ENCODE measurements around the gene NELFB.
A peak's percentile ranks its signal among the peaks of the same experiment; 100 is the strongest.

NELFB gene

DNA sequence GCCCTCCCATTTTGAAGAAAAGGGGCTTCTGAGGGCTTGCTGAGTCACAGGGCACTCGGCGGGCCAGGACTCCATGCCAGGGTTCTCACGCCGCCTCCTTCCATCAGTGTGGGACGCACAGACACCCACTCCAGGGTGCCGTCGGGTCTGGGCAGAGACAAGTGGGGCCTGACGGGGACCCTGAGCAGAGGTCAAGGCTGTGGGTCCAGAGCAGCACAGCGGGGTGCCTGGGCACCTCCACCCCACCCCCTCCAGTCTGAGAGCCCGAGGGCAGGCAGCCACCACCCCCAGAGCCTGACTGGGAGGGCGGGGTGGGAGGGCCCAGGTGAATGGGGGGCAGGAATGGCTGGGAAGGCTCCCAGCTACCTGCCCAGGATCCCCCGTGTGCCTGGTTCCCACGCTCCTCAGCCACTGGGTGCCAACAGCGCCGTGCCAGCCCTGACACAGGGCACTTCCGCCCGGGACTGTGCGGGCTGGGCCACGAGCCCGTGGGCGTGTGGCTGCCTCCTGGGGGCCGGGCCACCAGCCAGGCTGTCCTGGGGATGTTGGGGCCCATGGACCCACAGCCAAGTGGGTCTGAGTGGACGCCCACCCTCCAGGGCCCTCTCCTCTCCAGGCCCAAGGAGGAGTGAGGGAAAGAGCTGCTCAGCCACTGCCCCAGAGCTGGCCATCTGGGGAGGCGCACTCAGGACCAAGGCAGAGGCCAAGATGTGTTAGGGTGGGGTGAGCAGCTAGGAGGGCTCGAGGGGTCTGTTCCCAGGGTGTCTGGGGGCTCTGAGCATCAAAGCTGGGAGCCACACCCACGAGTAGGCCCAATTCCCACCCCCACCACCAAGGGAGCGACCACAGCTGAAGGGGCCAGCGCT lies 57.1 kb downstream of the NELFB start:
- no peak for DNase-seq

DNA sequence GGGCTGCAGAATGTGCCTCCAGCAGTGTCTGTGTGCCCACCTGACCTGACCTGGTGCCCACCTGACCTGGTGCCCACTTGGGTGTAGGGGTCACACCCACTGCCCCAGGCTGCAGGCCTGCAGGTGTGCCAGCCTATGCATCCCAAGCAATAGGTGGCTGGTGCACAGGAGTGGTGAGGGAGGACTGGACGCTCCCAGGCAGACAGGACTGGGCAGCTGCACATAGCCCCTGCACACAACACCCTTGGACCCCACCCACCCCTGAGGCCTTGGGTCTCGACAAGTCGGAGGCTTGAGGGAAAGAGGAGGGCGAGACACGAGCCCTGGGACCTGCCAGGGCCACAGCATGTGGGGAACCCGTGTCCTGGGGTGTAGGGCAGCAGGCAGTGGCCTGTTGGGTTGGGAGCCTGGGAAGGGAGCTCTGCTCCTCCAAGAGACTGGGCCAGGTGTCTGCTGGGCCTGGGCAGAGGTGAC lies 57.8 kb downstream of the NELFB start:
- no peak for TF ChIP-seq POLR2A (IDR thresholded peaks at IDR 0.05; ENCODE audit: low read length)
- TF ChIP-seq GATA1 (IDR thresholded peaks at IDR 0.05; ENCODE audit: low read depth, low read length) = no peak
- DNase-seq = no peak

More for the DNA sequence above, 57.1 kb downstream of the NELFB start:
- no peak for TF ChIP-seq GATA1 (IDR thresholded peaks at IDR 0.05; ENCODE audit: low read depth, low read length)

DNA sequence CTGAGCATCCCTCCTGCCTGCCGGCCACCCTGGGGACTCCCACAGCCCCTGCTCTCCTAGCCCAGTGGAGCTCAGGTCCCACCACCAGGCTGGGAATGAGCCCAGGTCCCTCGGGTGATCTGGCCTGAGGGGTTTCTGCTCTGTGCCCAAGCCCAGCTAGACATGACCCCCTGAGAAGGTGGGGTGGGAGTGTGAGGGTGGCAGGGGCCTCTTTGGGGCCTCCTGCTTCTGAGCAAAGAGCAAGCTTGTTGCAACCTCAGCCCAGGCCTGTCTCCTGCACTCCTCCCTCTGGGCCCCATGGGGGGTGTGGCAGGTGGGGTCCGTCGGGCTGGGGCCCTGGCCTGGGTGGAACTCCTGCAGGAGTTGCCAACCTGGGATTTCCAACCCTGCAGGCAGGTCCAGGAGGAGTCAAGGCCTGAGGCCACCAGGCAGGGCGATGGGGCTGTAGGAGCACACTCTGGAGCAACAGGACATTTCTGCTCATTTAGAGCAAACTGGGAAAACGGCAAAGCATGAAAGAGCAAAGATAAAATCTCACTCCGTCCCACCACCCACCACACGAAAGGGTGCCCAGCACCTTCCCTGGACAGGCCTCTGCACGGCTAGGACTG lies 58.3 kb downstream of the NELFB start:
- TF ChIP-seq GATA1 (IDR thresholded peaks at IDR 0.05; ENCODE audit: low read depth, low read length) = no peak

DNA sequence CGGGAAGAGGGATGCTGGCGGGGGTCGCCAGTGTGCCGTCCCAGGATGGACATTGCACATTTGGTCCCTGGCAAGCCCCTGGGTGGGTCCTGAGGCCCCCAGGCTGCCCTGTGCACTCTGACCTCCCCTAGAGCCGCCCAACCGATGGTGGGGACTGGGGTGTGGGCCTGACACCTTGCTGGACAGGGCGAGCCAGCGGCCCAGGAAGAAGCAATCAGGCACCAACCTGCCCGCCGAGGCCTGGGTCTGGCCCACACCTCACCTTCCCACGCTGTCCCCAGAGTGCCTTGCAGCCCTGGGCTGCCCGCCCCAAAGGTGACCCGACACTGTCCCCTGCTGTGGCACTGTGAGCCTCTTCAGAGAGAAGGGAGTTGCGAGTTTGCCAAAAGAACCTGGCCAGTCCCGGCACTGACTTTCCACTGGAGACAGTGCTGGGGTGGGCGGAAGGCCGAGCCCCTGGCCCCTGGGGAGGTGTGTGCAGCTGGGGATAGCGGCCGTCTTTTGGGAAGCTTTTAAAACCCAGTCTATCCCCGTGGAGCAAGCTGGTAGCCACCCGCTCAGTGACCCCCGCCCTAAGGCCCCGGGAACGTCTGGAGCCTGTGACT lies 58.9 kb downstream of the NELFB start:
- TF ChIP-seq POLR2A (IDR thresholded peaks at IDR 0.05; ENCODE audit: low read length) (no peak), GATA1 (IDR thresholded peaks at IDR 0.05; ENCODE audit: low read depth, low read length) (no peak)
- DNase-seq = no peak

More for the DNA sequence above, 58.3 kb downstream of the NELFB start:
- peak in 1 of 2 experiments; percentile 46 for DNase-seq

DNA sequence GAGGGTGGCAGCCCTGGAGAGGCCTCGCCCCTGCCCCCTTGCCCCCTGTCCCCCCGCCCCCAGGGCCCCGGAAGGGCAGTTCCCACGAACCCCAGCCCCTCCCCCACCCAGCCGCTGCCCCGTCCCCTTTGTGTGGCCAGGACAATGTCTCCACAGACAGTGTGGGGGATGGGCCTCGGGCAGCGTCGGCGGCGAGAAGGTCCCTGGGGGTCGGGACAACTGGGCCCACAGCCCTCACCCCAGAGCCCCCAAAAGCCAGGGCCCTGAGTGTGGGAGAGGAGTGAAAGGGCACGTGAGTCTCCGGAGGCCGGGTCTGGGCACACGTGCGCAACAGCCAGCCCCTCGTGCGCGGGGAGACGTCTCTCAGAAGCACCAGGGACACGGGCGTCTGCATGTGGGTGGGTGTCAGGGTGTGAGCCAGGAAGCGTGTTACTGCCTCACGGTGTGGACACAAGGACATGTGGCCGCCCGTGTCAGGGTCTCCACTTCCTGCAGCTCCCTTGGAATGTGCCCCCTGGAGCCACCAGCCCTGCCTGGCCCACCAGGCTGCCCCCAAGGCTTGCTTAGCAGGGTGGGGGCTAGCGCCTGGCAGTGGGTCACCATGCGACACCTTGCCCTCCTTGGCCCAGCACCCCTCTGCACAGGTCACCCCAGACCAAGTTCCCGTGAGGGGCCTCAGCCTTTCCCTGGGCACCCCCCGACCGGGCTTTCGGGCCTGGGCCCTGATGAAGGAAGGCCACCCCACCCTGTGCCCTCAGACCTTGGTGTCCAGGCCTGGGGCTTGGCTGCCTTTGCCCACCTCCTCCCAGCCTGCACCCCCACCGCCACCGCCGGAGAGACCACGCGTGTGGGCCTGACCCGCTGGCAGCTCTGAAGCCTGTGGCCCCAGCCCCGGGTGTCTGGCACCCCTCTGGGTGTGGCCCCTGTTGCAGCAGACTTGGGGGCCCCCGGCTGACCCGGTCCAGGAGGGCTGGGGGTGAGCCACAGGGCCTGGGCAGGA lies 59.7 kb downstream of the NELFB start:
- DNase-seq = no peak
- no peak for TF ChIP-seq GATA1 (IDR thresholded peaks at IDR 0.05; ENCODE audit: low read depth, low read length)
- no peak for TF ChIP-seq POLR2A (IDR thresholded peaks at IDR 0.05; ENCODE audit: low read length)

DNA sequence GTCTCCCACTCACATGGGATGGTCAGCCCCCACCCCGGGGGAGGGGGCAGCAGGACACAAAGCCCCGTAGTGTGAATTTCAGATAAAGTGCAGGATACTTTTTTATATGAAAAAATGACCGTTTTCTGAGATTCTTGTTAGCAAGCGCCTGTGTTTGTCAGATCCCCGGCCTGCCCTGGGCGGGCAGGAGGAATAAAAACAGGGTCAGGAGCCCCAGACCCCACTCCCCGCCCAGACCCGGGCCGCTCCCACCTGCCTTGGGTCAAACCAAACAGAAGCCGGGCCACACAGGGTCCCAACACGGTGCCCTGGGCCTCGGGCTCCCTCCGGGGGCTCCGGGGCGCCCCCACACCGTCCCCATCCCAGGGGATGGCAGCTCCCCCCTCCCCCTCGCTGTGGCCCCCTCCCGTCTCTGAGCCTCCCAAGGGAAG lies 60.5 kb downstream of the NELFB start:
- DNase-seq = no peak
- TF ChIP-seq GATA1 (IDR thresholded peaks at IDR 0.05; ENCODE audit: low read depth, low read length) = no peak
- TF ChIP-seq POLR2A (IDR thresholded peaks at IDR 0.05; ENCODE audit: low read length) = no peak

DNA sequence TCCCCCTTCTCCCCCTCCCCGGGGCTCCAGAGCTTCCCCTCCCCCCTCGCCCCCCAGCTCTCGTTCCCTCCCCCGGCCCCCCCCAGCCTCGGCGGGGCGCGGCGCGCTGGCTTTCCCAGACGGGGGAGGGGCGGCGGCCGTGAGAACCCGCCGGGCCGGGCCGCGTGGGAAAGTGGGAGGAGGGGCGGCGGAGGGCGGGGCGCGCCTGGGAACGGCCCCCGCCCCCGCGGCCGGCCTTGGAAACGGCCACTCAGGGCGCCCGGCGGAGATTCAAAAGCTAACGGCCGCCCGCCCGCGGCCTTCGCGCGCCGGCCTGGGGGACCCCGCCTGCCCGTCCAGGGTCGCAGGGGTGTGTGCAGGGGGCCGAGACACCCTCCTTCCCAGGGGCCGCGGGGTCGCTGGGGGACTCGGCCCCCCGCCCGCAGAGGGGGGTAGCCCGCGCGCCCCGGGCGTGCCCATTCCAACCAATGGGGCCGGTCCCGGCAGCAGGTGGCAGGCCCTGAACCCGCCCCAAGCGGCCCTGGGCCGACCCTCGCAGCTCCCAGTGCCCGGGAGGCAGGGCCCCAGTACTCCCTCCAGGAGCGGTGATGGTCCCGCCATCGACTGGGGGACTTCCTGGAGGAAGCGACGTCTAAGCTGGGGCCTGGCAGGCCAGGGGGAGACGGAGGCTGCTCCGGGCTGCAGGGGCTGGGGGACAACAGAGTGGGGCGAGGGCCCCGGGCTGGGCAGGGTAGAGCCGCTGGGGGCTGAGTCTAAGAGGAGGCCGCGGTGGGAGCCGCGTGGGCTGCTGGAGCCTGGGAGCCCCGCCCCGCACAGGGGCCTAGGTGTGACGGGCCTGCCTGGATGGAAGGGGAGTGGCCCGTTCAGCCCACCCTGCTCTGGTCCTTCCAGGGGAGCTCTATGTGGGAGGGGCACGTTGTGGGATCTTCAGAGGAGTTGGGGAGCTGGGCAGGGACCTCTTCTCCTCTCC lies 61.2 kb downstream of the NELFB start:
- DNase-seq = peak; percentile 76 to 78
- TF ChIP-seq POLR2A (IDR thresholded peaks at IDR 0.05; ENCODE audit: low read length) (no peak), GATA1 (IDR thresholded peaks at IDR 0.05; ENCODE audit: low read depth, low read length) (no peak)

DNA sequence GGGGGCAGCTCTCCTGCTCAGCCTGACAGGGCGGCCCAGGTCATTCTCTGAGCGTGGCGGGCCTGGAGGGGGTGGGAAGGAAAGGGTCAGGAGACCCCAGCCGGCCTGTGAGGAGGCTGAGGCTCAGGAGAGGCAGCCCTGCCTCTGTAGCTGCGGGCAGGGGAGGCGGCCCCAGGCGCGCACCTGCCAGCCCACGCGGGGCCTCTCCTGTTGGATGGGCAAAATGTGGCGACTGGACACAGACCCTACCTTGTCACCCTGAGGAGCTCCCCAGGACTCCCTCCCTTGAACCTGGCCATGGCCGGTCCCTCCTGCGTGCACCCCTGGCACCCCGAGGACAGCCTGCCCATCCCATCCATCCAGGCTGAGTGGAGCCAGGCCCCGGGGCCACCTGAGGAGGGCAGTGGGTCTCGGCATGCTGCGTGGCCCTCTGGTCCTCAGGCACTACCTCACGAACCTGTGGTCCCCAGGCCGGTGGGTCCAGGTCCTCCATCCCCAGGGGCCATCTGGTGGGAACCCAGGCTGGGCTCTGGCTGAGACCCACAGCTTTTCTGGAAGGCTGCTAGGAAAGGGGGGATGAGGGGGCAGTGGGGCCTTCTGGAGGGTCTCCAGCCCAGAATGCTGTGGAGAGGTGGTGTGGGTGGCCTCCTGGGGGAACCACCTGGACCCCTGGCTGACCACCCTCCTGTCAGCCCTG lies 62.0 kb downstream of the NELFB start:
- DNase-seq = no peak
- TF ChIP-seq GATA1 (IDR thresholded peaks at IDR 0.05; ENCODE audit: low read depth, low read length) (no peak), POLR2A (IDR thresholded peaks at IDR 0.05; ENCODE audit: low read length) (no peak)

DNA sequence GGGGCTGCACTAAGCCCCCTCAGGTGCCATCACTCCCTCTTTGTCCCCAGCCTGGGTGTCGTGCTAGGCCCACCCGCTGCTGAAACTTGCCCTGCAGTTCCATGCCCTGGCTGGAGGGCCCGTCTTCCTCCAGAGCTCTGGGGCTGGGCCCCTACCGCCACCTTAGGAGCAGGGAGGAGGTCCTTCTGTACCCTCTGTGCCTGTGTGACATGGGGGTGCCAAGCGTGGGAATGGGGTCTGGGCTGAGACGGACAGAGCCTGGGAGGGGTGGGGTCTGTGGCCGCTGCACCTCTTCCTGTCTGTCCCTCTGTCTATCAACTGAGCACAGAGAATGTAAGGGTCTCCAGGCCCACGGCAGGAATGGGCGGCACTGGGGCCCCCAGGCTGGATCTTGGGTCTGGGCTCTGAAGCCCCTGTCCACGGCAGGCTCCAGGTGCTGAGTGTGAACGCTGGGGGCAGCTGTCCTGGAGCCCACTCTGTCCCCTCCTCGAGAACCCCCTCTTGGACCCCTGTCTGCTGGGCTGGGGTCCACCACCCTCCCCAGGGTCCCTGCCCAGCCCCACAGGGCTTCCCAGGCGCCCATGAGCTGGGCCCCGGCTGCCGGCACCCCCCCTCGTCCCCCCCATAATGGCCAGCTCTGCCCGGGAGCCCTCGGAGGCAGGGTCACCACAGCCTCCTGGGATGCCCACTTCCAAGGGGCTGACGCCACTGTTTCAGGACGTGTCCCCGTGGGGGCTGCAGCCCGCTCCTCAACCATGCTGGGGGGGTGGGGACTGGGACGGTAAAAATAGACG lies 62.8 kb downstream of the NELFB start:
- TF ChIP-seq POLR2A (IDR thresholded peaks at IDR 0.05; ENCODE audit: low read length) = no peak
- no peak for TF ChIP-seq GATA1 (IDR thresholded peaks at IDR 0.05; ENCODE audit: low read depth, low read length)

DNA sequence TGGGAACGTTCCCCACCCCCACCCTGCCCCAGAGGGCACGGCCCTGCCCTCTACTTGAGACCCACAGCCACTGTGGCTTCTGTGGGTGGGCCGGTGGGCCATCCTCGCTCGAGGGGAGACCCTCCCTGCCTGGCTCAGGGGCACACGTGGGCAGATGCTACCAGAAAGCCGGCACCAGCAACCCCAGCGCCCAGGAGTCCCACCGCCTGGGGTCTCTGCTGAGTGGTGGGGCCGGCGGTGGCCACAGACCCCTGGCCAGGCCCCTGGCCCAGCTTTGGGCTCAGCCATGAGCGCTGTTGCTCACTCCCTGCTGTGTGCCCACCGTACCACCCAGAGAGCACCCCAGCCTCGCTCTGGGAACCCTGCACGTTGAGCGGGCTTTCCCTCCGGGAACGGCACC lies 63.5 kb downstream of the NELFB start:
- no peak for DNase-seq

More for the DNA sequence above, 62.8 kb downstream of the NELFB start:
- DNase-seq = no peak

More for the DNA sequence above, 63.5 kb downstream of the NELFB start:
- TF ChIP-seq POLR2A (IDR thresholded peaks at IDR 0.05; ENCODE audit: low read length) (no peak), GATA1 (IDR thresholded peaks at IDR 0.05; ENCODE audit: low read depth, low read length) (no peak)
